ENCODE data around the gene OR6B2. TPM values are rescaled to one million over a fixed set of nuclear protein-coding genes. Genes with fewer than 3 reads are reported as not detected.

The OR6B2 gene
- total RNA-seq: not detected

DNA sequence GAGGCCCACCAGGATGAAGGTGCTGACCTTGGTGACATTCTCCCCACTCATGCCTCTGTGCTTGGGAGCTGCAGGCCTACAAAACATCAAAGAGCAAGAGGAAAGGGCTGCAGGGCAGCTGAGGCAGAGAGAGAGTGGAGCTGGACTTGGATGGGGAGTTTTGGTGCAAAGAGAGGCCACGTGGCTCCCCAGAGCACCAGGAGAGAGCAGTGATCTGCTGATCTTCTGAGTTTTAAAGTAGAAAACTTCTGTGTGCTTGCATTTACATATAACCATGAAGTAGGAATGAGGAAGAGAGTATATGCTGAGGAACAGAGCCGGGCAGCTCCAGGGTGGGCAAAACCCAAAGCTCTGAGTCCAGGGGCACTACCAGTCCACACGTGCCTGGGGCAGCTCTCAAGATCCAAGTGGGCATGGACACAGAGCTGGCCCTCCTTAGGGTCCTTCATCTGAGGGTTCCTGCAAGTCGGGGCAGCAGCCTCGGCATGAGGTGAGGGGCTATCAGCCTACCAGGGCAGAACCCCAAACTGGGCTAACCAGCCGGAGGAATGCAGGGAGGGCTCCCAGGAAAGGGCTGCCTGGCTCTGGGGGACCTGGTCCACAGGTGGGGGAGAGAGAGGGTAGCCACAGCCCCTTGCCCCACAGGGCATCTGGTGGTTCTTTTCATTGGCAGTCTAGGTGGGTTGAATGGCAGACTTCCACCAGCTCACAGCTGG is at the start of gene OR6B2:
OR6B2 (minus strand) TSS at position 51 of the 716 bp plus-strand sequence; CDS start at position 51, 0 bp downstream.
- Mint-ChIP-seq H3K4me3 (no peak within 1 kb of the TSS), H3K27me3 (peaks cover 20% of the 10 kb centered on the region), H3K27ac (no peak within 1 kb of the TSS), H3K4me1 (no peaks in the 10 kb centered on the region), H3K9me3 (ENCODE audit: low read depth) (no peaks in the 10 kb centered on the region), H3K36me3 (ENCODE audit: low read depth) (no peaks in the 10 kb centered on the region)
- intact Hi-C loops (cut with DNase I, micrococcal nuclease): no loop called here
- CTCF ChIA-PET: no interaction called here
- DNase-seq: no peak
- no peak for ATAC-seq
- POLR2A ChIA-PET: no interaction called here

GRCh38 chr2:240078631-240079030 is 48.4 kb upstream of the OR6B2 start:
- no peak for DNase-seq
- ChIA-PET CTCF (no interaction called here), POLR2A (interaction anchor here (0.6 kb wide), 1 partner anchor 151 kb away, joined by 3 read pairs; no protein-coding TSS in a partner anchor)
- H3K27me3 Mint-ChIP-seq: peaks cover 18% of the 10 kb centered on the region
- no peaks in the 10 kb centered on the region for H3K4me1 Mint-ChIP-seq
- ATAC-seq: no peak
- peaks cover 12% of the 10 kb centered on the region for H3K9me3 Mint-ChIP-seq (ENCODE audit: low read depth)
- H3K27ac Mint-ChIP-seq: no peak overlapping the region
- H3K4me3 Mint-ChIP-seq: no peak overlapping the region
- peaks cover 2% of the 10 kb centered on the region for H3K36me3 Mint-ChIP-seq (ENCODE audit: low read depth)
- intact Hi-C loops (cut with DNase I, micrococcal nuclease): no loop called here

DNA sequence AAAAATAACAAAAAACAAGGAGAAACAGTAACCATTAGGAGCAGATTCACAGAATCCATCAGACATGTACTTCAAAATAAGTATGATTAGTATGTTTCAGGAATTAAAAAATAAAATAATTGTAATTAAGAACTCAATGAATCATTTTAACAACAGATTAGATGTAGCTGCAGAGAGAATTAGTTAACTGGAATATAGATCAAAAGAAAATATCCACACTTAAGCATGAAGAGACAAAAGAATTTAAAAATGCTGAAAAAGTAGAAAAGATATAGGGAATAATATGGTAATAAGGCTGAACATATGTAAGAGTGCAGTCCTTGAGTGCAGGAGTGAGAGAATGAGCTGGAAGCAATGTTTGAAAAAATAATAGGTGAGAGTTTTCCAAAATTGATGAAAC is 47.2 kb upstream of the OR6B2 start:
- POLR2A ChIA-PET: no interaction called here
- DNase-seq: no peak
- Mint-ChIP-seq H3K4me3 (no peak overlapping the region), H3K27ac (no peak overlapping the region), H3K36me3 (ENCODE audit: low read depth) (peaks cover 2% of the 10 kb centered on the region), H3K4me1 (no peaks in the 10 kb centered on the region), H3K27me3 (peaks cover 20% of the 10 kb centered on the region), H3K9me3 (ENCODE audit: low read depth) (peaks cover 12% of the 10 kb centered on the region)
- ATAC-seq: no peak
- intact Hi-C loops (cut with DNase I, micrococcal nuclease): no loop called here
- CTCF ChIA-PET: no interaction called here

- no peak overlapping the region for H3K27ac Mint-ChIP-seq
- H3K27me3 Mint-ChIP-seq: peaks cover 17% of the 10 kb centered on the region
- CTCF ChIA-PET: interaction anchor here (1.1 to 1.5 kb wide), 2 partner anchors 8 to 13 kb away, joined by 3 to 5 read pairs; no protein-coding TSS in a partner anchor
- H3K36me3 Mint-ChIP-seq (ENCODE audit: low read depth): peaks cover 2% of the 10 kb centered on the region
- POLR2A ChIA-PET: interaction anchor here (1.1 kb wide), 1 partner anchor 59 kb away, joined by 3 read pairs; no protein-coding TSS in a partner anchor
- no peaks in the 10 kb centered on the region for H3K4me1 Mint-ChIP-seq
- ATAC-seq (no peak), DNase-seq (no peak)
- intact Hi-C loops (cut with DNase I, micrococcal nuclease): no loop called here
- no peak overlapping the region for H3K4me3 Mint-ChIP-seq
- H3K9me3 Mint-ChIP-seq (ENCODE audit: low read depth): peaks cover 12% of the 10 kb centered on the region
Measured at GRCh38 chr2:240074545-240074944, 44.3 kb upstream of the OR6B2 start.

GRCh38 chr2:240070907-240071306 is 40.7 kb upstream of the OR6B2 start:
- ChIA-PET CTCF (interaction anchor here (0.7 kb wide), 1 partner anchor 635 kb away, joined by 3 read pairs; no protein-coding TSS in a partner anchor), POLR2A (interaction anchor here (0.6 kb wide), 1 partner anchor 18 kb away, joined by 3 read pairs; no protein-coding TSS in a partner anchor)
- DNase-seq: no peak
- Mint-ChIP-seq H3K4me1 (no peaks in the 10 kb centered on the region), H3K9me3 (ENCODE audit: low read depth) (peaks cover 6% of the 10 kb centered on the region), H3K36me3 (ENCODE audit: low read depth) (no peaks in the 10 kb centered on the region), H3K4me3 (no peak overlapping the region), H3K27me3 (peaks cover 19% of the 10 kb centered on the region), H3K27ac (no peak overlapping the region)
- intact Hi-C loops (cut with DNase I, micrococcal nuclease): no loop called here
- no peak for ATAC-seq

- ATAC-seq (no peak), DNase-seq (no peak)
- POLR2A ChIA-PET: no interaction called here
- intact Hi-C loops (cut with DNase I, micrococcal nuclease): loop anchor here in 1 of 2 experiments (10.0 kb wide), 1 partner anchor 365 kb away; the partner anchor contains the start of gene GPC1
- H3K27me3 Mint-ChIP-seq: peaks cover 20% of the 10 kb centered on the region
- CTCF ChIA-PET: interaction anchor here (0.7 kb wide), 1 partner anchor 955 kb away, joined by 3 read pairs; no protein-coding TSS in a partner anchor
- peaks cover 6% of the 10 kb centered on the region for H3K9me3 Mint-ChIP-seq (ENCODE audit: low read depth)
- H3K27ac Mint-ChIP-seq: no peak overlapping the region
- H3K36me3 Mint-ChIP-seq (ENCODE audit: low read depth): no peaks in the 10 kb centered on the region
- no peaks in the 10 kb centered on the region for H3K4me1 Mint-ChIP-seq
- no peak overlapping the region for H3K4me3 Mint-ChIP-seq
Measured at GRCh38 chr2:240069829-240070228, 39.6 kb upstream of the OR6B2 start.

- Mint-ChIP-seq H3K27me3 (peaks cover 18% of the 10 kb centered on the region), H3K4me3 (no peak overlapping the region), H3K9me3 (ENCODE audit: low read depth) (peaks cover 6% of the 10 kb centered on the region), H3K27ac (no peak overlapping the region), H3K4me1 (no peaks in the 10 kb centered on the region), H3K36me3 (ENCODE audit: low read depth) (no peaks in the 10 kb centered on the region)
- ATAC-seq (no peak), DNase-seq (no peak)
- intact Hi-C loops (cut with DNase I, micrococcal nuclease): loop anchor here in 1 of 2 experiments (10.0 kb wide), 1 partner anchor 367 kb away; the partner anchor contains the start of gene GPC1
- ChIA-PET POLR2A (no interaction called here), CTCF (no interaction called here)
Measured at GRCh38 chr2:240068193-240068592, 38.0 kb upstream of the OR6B2 start.

- peaks cover 6% of the 10 kb centered on the region for H3K9me3 Mint-ChIP-seq (ENCODE audit: low read depth)
- no peaks in the 10 kb centered on the region for H3K4me1 Mint-ChIP-seq
- POLR2A ChIA-PET: no interaction called here
- ATAC-seq: no peak
- no peak for DNase-seq
- CTCF ChIA-PET: interaction anchor here (0.7 to 1.9 kb wide), 4 partner anchors 8 to 154 kb away, joined by 3 to 8 read pairs (median 4); no protein-coding TSS in a partner anchor
- H3K27me3 Mint-ChIP-seq: peaks cover 16% of the 10 kb centered on the region
- intact Hi-C loops (cut with DNase I, micrococcal nuclease): loop anchor here in 1 of 2 experiments (10.0 kb wide), 1 partner anchor 368 kb away; the partner anchor contains the start of gene GPC1
- H3K36me3 Mint-ChIP-seq (ENCODE audit: low read depth): no peaks in the 10 kb centered on the region
- no peak overlapping the region for H3K27ac Mint-ChIP-seq
- H3K4me3 Mint-ChIP-seq: no peak overlapping the region
Measured at GRCh38 chr2:240066489-240066888, 36.3 kb upstream of the OR6B2 start.

DNA sequence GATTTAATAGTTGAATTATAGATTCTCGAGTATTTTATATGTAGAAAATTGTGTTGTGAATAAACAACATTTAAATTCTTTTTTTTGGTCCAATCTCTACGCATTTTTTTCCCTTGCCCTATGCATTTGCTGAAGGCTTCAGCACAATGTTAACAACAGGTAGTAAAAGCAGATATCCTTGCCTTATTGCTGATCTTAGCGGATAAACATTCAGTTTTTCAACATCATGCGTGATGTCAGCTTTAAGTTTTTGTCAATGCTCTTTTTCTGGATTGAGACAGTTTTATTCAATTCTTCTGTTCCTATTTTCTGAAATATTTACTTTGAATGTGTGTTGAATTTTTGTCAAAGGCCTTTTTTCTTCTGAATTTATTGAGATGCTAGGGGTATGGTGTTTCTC is 34.7 kb upstream of the OR6B2 start:
- POLR2A ChIA-PET: no interaction called here
- no peaks in the 10 kb centered on the region for H3K36me3 Mint-ChIP-seq (ENCODE audit: low read depth)
- CTCF ChIA-PET: interaction anchor here (1.9 kb wide), 1 partner anchor 78 kb away, joined by 8 read pairs; no protein-coding TSS in a partner anchor
- H3K4me1 Mint-ChIP-seq: no peaks in the 10 kb centered on the region
- no peak overlapping the region for H3K27ac Mint-ChIP-seq
- DNase-seq: no peak
- H3K27me3 Mint-ChIP-seq: peaks cover 16% of the 10 kb centered on the region
- intact Hi-C loops (cut with DNase I, micrococcal nuclease): loop anchor here in 1 of 2 experiments (10.0 kb wide), 1 partner anchor 370 kb away; the partner anchor contains the start of gene GPC1
- ATAC-seq: no peak
- H3K4me3 Mint-ChIP-seq: no peak overlapping the region
- H3K9me3 Mint-ChIP-seq (ENCODE audit: low read depth): peaks cover 6% of the 10 kb centered on the region

- DNase-seq (peak; percentile 67), ATAC-seq (peak; percentile 72)
- CTCF ChIA-PET: interaction anchor here (0.7 to 4.2 kb wide), 17 partner anchors 9 to 375 kb away, joined by 3 to 119 read pairs (median 5); partner anchors contain the start of gene OTOS
- intact Hi-C loops (cut with DNase I, micrococcal nuclease): loop anchor here (1.0 to 10.0 kb wide), 2 partner anchors 82 to 374 kb away; partner anchors contain the start of gene GPC1 (in 1 of the 2)
- POLR2A ChIA-PET: no interaction called here
- Mint-ChIP-seq H3K27me3 (peaks cover 17% of the 10 kb centered on the region), H3K4me3 (no peak overlapping the region), H3K9me3 (ENCODE audit: low read depth) (no peaks in the 10 kb centered on the region), H3K36me3 (ENCODE audit: low read depth) (no peaks in the 10 kb centered on the region), H3K27ac (no peak overlapping the region), H3K4me1 (no peaks in the 10 kb centered on the region)
Measured at GRCh38 chr2:240060977-240061591, 30.9 kb upstream of the OR6B2 start.

DNA sequence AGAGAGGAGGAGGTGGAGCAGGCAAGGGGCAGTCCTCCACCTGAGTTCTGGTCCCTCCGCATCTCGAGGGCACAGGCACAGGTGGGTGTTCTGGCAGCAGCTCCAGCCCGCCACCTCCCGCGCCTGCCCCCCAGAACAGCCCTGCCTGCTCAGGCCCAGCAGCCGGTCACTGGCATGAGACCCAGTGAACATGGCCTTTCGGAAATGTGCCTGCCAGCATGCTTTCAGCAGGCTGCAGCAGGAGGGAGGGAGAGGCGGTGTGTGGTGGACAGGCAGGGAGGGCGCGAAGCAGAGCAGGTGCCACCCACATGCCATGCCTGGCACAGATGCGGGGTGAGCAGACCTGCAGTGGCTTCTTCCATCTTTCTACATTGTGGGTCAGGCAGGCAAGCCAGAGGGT is 26.4 kb upstream of the OR6B2 start:
- no peaks in the 10 kb centered on the region for H3K4me1 Mint-ChIP-seq
- no peaks in the 10 kb centered on the region for H3K9me3 Mint-ChIP-seq (ENCODE audit: low read depth)
- no peak overlapping the region for H3K27ac Mint-ChIP-seq
- POLR2A ChIA-PET: no interaction called here
- H3K4me3 Mint-ChIP-seq: no peak overlapping the region
- H3K36me3 Mint-ChIP-seq (ENCODE audit: low read depth): no peaks in the 10 kb centered on the region
- ATAC-seq: no peak
- DNase-seq: no peak
- intact Hi-C loops (cut with DNase I, micrococcal nuclease): no loop called here
- CTCF ChIA-PET: no interaction called here
- peaks cover 32% of the 10 kb centered on the region for H3K27me3 Mint-ChIP-seq
